ENCODE data around the gene KLK4.

KLK4 gene

GRCh38 chr19:50947123-50947522, 35.9 kb upstream of the KLK4 start:
- no peak overlapping the region for H3K4me3 Mint-ChIP-seq
- H3K9me3 Mint-ChIP-seq, result peaks cover 11% of the 10 kb centered on the region
- no peak overlapping the region for H3K27ac Mint-ChIP-seq
- no peaks in the 10 kb centered on the region for H3K4me1 Mint-ChIP-seq
- no peaks in the 10 kb centered on the region for H3K36me3 Mint-ChIP-seq (ENCODE audit: low read depth)
- no peak for TF ChIP-seq CTCF (IDR thresholded peaks at IDR 0.05)
- peaks cover 45% of the 10 kb centered on the region for H3K27me3 Mint-ChIP-seq (ENCODE audit: low read depth, poor library complexity)
- DNase-seq, result no peak

DNA sequence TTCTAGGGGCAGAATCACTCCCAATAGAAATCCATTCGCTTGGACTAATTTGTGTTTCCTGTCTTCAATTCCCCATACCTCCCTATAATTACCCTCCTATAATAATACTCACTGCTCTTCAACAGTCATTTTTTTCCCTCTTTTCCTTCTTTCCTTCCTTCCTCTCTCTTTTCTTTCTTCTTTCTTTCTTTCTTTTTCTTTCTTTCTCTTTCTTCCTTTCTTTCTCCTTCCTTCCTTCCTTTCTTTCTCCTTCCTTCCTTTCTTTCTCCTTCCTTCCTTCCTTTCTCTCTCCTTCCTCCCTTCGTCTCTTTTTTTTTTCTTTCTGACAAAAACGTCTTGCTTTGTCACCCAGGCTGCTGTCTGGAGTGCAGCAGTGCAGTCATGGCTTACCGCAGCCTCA, 33.6 kb upstream of the KLK4 start:
- no peak for DNase-seq
- Mint-ChIP-seq H3K27me3 (ENCODE audit: low read depth, poor library complexity) (peaks cover 52% of the 10 kb centered on the region), H3K4me3 (no peak overlapping the region), H3K27ac (no peak overlapping the region), H3K36me3 (ENCODE audit: low read depth) (no peaks in the 10 kb centered on the region), H3K4me1 (no peaks in the 10 kb centered on the region), H3K9me3 (peaks cover 16% of the 10 kb centered on the region)
- TF ChIP-seq CTCF (IDR thresholded peaks at IDR 0.05), result no peak

DNA sequence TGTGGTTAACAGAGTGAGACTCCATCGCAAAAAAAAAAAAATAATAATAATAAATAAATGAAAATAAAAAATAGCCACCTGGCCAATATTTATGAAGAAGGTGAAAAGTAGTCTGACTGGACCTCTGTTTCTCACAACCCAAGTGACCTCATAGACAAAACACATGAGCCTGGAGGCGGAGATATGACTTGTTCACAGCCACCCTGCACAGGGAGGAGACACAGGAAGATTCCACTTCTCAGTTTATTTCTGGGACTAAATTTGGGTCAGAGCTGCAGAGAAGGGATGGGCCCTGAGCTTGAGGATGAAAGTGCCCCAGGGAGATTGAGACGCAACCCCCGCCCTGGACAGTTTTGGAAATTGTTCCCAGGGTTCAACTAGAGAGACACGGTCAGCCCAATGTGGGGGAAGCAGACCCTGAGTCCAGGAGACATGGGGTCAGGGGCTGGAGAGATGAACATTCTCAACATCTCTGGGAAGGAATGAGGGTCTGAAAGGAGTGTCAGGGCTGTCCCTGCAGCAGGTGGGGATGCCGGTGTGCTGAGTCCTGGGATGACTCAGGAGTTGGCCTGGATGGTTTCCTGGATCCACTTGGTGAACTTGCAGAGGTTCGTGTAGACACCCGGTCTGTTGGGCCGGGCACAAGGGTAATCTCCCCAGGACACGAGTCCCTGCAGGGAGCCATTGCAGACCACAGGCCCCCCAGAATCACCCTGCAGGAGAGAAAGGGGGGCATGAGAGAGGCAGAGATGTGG, 32.1 kb upstream of the KLK4 start:
- Mint-ChIP-seq H3K4me3 (no peak overlapping the region), H3K27me3 (ENCODE audit: low read depth, poor library complexity) (peaks cover 45% of the 10 kb centered on the region), H3K9me3 (peaks cover 20% of the 10 kb centered on the region), H3K27ac (no peak overlapping the region), H3K4me1 (no peaks in the 10 kb centered on the region), H3K36me3 (ENCODE audit: low read depth) (no peaks in the 10 kb centered on the region)
- DNase-seq, result no peak
- no peak for TF ChIP-seq CTCF (IDR thresholded peaks at IDR 0.05)

- Mint-ChIP-seq H3K4me1 (no peaks in the 10 kb centered on the region), H3K4me3 (no peak overlapping the region), H3K36me3 (ENCODE audit: low read depth) (no peaks in the 10 kb centered on the region), H3K27ac (no peak overlapping the region), H3K27me3 (ENCODE audit: low read depth, poor library complexity) (peaks cover 43% of the 10 kb centered on the region), H3K9me3 (peaks cover 20% of the 10 kb centered on the region)
- DNase-seq, result no peak
- no peak for TF ChIP-seq CTCF (IDR thresholded peaks at IDR 0.05)
Measured at GRCh38 chr19:50939596-50939995, 28.4 kb upstream of the KLK4 start.

DNA sequence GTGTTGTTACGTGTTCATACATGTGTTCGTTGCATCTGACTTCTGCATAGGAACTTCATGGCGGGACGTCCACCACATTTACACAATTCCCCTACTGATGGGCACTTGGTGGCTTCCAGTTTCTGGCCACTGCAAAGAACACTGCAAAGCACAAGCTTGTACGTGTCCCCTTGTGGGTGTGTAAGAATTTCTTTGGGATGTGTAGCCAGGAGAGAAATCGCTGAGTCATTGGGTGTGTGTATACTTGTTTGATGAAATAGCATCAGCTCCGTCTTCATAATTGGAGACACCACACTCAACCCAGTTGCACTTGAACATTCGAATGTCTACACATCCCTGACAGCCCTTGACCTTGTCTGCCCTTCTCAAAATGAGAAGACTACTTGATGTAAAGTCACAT, 22.4 kb upstream of the KLK4 start:
- Mint-ChIP-seq H3K27me3 (ENCODE audit: low read depth, poor library complexity) (peaks cover 53% of the 10 kb centered on the region), H3K4me1 (peaks cover 10% of the 10 kb centered on the region), H3K27ac (no peak overlapping the region), H3K4me3 (no peak overlapping the region), H3K9me3 (no peaks in the 10 kb centered on the region), H3K36me3 (ENCODE audit: low read depth) (no peaks in the 10 kb centered on the region)
- DNase-seq, result no peak
- TF ChIP-seq CTCF (IDR thresholded peaks at IDR 0.05), result no peak

DNA sequence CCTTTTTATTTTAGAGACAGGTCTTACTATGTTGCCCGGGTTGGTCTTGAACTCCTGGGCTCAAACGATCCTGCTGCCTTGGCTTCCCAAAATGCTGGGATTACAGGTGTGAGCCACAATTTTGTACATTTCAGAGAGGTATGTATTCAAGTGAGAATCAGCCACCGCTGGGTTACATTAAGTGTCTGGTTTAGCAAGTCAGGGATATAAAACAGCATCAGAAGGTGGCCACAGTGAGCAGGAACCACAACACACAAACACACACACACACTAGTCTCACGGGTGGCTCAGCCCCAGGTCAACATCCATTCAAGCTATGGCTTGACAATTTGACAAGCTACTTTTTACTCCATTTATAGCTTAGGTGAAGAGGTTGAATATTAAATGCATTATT, 21.5 kb upstream of the KLK4 start:
- TF ChIP-seq CTCF (IDR thresholded peaks at IDR 0.05), result no peak
- Mint-ChIP-seq H3K4me3 (no peak overlapping the region), H3K27ac (no peak overlapping the region), H3K27me3 (ENCODE audit: low read depth, poor library complexity) (peaks cover 58% of the 10 kb centered on the region), H3K9me3 (no peaks in the 10 kb centered on the region), H3K4me1 (peaks cover 10% of the 10 kb centered on the region), H3K36me3 (ENCODE audit: low read depth) (no peaks in the 10 kb centered on the region)
- no peak for DNase-seq

Measured in nephron progenitor cell (in vitro differentiated cells).